Mucosa of gallbladder (tissue), 1 donor: ENCODE results near the gene NFIX. TPM values are rescaled to one million over a fixed set of nuclear protein-coding genes. Genes with fewer than 3 reads are reported as not detected.
A peak's percentile ranks its signal among the peaks of the same experiment; 100 is the strongest.

Experiments used
- DNase-seq: peaks from one replicate; pipeline ENCODE4 v3.0.0-alpha.2; 2020; ENCODE audit warnings: low spot score
- total RNA-seq: library from RNA; stranded (reverse); gene quantifications from one replicate; pipeline ENCODE4 v1.2.1, GENCODE V29; 2021
- donor health status: DM: no; HTN: no; CAD: no.

Gene NFIX
- total RNA-seq, 1 donor from 2014 or later, result 135 TPM

- DNase-seq, result no peak
Observed at GRCh38 chr19:12987781-12988180, 7.5 kb upstream of the NFIX start.

GRCh38 chr19:12990431-12990830, 4.8 kb upstream of the NFIX start:
- DNase-seq, result no peak

DNA sequence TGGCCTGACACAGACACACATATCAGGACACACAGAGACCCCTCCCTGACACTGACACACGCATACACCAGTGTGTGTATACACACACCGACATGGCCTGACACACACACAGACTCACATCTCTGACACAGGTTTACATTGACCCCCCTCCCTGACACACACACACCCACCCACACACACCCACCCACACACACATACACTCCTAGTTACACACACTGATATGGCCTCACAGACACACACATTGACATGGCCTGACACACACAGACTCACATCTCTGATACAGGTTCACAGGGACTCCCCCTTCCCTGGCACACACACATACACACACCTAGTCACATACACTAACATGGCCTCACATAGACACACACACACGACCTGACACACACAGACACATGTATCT, 4.4 kb upstream of the NFIX start:
- DNase-seq, result no peak

- no peak for DNase-seq
Observed at GRCh38 chr19:12991296-12991695, 4.0 kb upstream of the NFIX start.

DNA sequence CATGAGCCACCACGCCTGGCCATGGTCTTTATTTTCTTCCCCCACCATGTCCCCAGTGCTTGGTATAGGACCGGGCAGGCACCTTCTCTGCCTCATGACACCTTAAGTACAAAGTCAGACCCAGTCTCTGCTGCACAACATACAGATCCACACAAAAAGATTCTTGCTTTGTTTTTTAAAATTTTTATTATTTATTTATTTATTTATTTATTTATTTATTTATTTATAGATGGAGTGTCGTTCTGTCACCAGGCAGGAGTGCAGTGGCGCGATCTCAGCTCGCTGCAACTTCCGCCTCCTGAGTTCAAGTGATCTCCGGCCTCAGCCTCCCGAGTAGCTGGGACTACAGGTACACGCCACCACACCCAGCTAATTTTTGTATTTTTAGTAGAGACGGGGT, 2.5 kb upstream of the NFIX start:
- DNase-seq, result no peak

DNA sequence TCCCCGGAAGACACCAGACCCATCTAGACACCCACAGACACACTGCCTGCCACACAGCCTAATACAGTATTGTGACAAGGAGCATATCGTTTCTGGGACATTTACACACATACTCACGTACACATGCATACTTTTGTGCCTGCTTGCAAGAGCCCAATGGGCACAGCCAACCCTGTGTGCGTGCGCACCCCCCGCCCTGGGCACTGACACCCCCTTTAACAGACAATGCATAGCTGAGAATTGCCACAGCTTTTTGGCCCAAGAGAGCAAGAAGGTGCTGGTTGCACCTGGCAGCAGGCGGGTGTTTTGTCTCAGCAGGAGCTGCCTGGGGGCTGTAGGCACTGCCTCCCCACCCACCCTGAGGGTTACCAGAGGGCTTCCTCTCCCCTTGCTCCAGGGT, 1.7 kb upstream of the NFIX start:
- DNase-seq, result no peak

DNA sequence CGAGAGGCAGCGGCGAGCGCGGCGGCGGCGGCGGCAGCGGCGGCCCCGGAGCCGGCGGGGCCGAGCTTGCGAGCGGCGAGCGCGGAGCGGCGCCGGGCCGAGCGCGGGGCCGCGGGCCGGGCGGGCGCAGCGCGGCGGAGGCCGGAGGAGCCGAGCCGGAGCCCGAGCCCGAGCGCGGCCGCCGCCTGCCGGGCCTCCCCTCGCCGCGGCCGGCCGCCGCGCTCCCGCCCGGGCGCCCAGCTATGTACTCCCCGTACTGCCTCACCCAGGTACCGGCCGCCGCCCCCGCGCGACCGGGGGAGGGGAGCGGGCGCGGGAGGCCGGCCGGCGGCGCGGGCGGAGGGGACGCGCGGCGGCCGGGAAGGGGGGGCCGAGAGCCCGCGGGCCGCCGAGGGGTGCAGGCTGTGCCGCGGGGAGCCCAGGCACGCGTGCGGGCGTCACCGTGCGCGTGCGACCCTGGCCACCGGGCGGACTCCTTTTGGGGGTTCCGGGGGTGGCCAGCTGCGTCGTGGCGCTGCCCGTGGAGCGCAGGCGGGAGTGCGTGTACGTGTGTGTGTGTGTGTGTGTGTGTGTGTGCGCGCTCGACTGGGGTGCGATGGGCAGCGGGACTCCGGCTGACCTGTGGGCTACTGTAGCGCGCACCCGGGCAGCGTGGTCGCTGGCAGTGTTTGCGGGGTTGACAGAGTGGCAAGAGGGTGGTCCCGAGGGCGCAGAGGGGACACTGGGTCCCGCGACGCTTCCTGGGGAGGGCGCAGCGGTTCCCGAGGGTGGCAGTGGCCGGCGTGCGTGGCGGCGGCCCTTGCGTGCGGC, 526 bp downstream of the NFIX start:
- DNase-seq, result no peak

GRCh38 chr19:12996406-12997094, 1.3 kb downstream of the NFIX start:
- no peak for DNase-seq

DNA sequence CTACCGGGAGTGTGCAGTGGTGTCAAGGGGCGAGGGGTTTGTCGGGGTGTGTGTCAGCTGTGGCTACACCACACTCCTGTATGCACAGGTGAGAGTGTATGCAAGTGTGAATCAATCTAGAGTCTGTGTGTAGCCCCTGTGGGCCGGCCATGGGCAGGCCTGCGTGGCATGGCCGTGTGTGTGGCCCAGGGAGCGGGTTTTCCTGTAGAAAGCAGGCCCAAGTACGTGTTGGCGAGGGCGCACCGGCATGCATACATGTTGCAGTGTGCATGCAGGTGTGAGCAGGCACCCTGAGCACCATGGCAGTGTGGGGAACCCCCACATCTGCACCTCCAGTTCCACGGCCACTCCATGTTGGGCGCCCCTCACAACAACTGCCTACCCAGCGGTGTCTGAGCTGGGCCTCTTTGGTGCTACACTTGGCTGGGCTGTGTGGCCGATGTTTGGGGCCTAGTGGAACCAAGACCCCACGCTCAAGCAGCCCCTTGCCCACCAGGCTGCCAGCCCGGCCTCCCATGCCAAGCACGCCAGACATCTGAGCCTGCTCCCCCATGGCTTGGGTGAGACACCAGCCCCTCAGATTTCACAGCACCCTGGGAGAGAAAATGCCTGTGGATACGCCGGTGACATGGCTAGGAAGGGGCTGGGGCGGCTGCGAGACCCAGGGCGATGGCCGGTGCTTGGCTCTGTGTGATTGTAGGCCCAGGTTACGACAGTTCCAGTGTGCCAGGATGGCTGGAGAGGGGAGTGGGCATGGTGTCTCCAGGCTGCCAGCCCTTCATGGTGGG, 2.1 kb downstream of the NFIX start:
- DNase-seq, result no peak

DNA sequence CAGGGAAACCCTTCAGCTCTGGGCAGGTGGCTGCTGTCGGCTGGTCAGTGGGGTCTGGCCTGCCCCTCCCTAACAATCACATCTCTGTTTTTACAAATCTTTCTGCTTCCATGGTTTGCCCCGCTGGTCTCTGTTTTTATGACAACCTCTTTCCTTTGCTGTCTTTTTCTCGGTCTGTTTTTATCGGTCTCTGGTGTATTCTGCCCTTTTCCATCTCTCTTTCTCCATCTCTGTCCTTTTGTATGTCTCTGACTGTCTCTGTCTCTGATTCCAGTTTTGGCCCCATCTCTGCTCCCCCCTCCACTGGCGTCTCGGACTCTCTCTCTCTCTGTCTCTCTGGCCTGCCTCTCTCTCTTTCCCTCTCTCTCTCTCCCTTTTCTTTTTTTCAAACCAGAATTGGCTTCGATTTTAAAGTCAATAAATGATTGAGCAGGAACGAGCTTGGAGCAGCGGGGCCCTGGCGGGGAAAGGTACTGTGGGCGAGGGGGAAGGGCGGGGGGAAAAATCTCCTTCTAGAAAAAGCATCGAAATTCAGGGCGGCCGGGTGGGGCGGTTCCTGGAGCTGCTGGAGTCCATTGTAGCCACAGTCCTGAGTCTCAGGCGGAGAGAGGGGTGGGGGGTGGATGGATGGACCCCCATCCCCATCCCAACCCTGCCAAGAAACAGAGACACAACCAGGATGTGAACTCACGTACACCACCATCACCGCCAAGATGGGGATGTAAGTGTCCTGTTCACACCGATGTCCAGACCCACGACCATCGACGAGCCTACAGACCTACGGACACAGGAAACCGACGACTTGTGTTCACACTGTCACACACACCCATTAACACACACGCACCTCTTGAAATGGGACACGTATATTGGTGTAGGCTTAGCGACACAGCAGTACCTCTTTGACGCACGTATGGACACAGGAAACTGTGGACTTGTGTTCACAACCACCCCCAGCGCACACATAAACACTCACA, 3.0 kb downstream of the NFIX start:
- DNase-seq, result no peak

GRCh38 chr19:13001166-13001501, 5.9 kb downstream of the NFIX start:
- DNase-seq, result no peak

DNA sequence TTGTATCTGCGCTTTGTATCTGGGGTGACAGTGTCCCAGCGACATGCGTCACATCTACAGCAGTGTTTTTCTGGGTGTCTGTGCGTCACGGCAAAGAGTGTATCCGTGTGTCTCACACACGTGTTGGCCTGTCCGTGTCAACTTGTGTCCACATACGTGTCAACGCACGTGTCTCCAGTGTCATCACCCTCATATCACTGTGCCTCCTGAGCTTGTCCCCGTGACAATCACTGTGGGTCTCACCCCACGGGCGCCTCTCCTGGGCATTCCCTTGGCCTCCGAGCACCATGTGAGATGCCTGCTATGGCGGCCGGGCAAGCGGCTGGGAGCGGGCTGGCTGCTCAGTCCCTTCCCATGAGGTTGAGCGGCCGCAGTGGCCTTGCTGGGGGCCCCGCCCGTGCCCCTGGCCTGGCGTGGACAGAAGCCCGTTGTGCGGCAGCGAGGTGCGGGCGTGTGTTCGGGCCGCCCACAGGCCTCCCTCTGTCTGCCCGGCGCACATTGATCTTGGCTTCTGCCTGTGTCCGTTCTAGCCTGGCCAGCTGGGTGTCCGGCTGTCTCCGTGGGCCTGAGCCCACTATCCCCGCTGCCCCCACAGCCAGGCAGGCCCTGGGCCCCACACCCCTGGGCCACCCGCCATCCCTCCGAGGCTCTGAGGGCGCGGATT, 6.4 kb downstream of the NFIX start:
- no peak for DNase-seq

DNA sequence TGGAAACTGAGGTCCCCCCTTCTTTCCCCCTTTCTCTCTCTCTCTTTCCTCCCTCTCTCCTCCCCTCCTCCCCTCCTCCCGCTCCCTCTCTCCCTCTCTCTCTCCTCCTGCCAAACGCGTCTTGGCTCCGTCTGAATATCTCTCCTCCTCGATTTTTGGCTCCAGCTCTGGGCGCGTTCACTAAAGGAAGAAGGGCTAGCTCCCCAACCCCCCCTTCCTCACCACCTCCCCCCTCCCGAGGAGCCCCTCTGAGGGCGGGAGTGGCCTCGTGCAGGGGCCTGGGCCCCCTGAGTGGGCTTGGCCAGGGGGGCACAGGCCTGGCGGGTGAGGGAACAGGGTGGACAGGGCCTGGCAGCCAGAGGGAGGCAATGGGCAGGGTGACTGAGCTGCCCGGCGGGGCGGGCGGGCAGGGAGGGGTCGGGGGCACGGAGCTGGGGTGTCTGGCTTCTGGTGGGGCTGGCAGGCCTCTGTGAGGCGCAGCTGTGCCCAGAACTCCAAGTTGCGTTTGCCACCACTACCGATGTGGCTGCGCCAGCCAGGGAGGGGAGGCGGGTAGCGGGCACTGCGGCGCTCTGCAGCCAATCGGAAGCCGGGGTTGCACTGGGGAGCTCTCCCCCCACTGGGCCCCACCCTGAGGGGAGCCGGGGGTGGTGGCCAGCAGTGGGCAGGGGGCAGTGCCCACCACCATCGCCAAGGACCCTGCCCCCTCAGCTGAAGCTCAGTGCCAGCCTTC, 7.1 kb downstream of the NFIX start:
- peak; percentile 54 for DNase-seq

DNA sequence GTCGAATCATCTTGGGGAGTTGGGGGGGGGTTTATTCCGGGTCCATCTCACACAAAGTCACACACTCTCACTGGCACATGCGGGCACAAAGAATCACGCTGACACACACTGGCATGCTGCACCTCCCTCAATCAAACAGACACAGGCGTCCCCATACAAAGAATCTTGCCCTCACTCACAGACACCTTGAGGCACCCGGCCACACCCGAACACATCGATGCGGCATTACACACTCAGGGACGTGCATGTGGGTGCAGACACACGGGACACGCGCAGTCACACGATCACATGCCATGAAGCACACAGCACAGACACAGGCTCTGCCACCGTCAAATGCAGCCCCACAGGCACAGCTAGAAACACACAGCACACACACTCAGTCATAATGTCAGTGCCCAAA, 7.8 kb downstream of the NFIX start:
- DNase-seq, result no peak

DNA sequence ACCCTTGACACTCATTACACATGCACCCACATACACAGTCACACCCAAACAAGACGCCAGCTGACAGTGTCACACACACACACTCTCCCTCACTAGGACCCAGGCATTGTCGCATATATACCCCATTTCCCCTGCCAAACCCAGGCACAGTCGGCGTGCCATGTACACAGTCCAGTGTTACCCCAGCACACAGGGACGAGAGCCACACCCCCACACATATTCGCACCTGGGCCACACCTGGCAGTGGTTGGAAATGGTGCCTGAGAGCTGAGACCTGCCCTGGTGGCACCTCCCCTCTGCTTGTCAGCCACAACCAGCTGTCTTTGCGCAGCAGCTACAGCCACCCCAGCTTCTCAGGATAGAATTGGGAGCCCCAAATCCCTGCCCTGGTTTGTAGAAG, 9.0 kb downstream of the NFIX start:
- DNase-seq, result no peak

GRCh38 chr19:13005253-13005652, 10.0 kb downstream of the NFIX start:
- DNase-seq, result no peak

DNA sequence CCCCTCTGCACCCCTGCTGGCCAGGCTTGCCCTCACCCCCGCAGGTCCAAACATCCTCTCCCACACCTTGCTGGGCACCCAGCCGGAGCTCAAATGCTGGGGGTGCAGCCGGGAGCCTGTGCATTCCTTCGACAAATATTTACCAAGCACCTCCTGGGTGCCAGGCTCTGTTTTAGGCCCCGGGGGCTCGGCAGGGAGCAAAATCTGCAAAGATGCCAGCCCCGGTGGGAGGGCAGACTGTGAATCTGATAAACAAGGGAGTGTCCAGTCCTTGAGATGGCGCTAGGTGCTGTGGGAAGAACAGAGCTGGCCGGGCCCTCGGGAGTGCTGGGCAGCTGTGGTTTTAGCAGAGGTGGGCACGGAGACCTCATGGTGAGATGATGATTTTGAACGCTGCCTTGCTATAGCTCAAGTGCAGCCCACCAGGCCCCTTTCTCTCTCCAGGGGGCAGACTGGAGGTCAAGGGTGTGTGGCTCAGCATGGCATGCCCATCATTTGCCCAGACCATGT, 10.6 kb downstream of the NFIX start:
- no peak for DNase-seq

DNA sequence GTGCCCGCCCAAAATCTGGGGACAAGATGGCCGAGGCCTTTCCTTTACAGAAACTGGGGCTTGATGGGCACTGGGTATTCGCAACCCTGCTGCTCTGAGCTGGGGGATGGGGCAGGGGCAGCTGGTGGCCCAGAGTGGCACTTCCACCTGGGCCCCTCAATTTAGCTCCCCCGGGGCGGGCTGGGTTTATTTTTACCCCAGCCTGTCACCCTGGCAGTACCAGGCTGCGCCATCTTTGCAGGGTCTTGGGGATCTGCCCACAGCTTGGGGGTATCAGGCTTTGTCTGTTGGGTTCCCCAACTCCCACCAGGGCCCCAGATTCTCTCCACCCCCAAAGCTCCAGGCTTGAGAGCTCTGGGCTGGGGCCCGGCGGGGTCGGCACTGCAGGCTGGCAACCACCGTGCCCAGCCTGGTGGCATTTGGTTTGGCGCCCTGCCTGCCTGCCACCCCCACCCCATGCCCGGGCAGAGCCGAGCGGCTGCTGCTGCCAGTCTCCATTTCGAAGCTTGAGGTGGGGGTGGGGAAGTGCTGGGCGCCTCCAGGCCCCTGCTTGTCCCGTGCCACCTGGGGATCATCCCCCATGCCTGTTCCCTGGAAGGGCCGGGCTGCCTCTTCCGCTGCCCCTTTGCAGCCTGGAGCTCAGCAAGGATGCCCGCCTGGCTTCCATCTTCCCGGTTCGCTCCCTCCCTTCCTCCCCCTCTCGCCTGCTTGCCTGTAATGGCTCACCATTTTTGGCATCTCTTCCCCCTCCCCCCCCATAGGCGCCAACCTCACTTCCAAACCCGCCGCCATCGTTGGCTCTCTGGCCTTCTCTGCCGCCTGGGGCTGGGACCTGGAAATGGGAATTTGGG, 11.4 kb downstream of the NFIX start:
- DNase-seq, result no peak
